NCI-H2196 treated with DMSO at 0.1 percent for 48 hours (cell line): ENCODE measurements around the gene EPM2A.
"Not testable (repeated sequence)": the region's sequence is repeated elsewhere in the genome, so short reads cannot be mapped to it uniquely, and the experiment has no call there.

Experiments
- DNase-seq: peaks from one replicate; lab custom pipeline; 2025; ENCODE audit not compliant: unreplicated experiment; lab: John Stamatoyannopoulos, UW

Gene EPM2A

DNA sequence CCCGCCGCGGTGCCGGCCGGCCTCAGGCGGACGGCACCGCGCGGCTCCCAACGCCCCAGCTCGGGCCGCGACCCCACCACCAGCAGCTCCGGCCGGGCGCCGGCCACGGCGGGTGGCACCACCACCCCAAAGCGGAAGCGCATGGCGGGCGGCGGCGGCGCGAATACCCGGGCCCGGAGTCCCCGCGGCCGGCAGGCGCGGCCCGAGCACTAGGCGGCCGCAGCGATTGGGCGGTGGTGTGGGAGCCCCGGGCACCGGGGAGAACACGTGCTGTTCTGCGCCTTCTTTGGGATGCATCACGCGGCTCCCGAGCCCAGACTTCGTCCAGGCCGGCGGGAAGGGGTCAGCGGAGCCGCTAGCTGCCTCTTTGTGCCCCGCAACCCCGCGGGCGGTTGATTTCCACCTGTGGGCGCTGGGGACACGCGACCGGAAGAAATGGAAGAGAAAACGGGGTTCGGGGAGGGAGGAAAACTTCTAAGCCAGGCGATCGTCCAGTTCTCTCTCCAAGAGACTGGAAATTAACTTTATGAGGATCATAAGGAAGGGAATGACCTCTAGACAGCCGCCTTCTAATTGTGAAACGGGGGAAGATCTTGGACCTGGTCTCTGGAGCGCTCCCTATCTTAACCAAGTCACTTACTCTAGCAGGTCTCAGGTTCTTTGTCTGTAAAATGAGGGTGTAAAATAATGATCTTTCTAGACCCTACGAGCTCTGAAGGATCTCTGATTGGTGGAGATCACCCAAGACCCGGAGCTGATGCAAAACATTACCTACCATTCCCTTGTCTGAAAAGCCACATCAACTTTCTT lies at the start of gene EPM2A:
EPM2A (minus strand) TSS at position 165 of the 810 bp plus-strand sequence; CDS start at position 143, 22 bp downstream.
- DNase-seq = peak; percentile 41

DNA sequence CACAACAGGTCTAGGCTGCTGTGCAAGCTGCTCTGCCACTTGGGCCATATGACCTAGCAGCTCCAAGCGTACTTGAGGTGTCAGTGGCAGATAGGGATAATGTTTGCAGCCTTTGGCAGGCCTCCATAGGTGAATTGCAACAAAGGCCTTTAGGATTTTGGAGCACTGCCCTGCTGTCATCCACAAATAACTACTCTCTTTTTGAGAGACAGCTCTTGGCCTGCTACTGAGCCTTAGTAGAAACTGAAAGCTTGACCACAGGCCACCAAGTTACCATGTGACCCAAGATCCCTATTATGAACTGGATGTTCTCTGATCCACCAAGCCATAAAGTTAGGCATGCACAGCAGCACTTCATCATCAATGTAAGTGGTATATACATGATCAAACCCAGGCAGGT lies 49.4 kb upstream of the EPM2A start:
- no peak for DNase-seq

DNA sequence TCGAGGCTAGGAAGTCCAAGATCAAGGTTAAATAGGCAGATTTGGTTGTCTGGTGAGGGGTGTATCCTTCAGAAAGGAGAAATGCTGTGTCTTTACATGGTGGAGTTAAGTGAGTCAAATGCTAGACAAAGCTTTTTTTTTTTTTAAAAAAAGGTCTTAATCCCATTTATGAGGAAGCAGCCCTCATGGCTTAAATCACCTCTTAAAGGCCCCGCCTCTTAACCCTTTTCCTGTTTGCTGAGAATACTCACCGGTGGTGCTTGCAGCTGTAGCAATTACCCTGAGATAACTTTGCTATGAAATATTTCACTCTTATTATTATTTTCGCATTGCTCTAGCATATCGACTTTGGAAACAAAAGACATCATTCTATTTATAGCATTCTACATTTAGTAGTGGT lies 48.5 kb upstream of the EPM2A start:
- DNase-seq = no peak

DNA sequence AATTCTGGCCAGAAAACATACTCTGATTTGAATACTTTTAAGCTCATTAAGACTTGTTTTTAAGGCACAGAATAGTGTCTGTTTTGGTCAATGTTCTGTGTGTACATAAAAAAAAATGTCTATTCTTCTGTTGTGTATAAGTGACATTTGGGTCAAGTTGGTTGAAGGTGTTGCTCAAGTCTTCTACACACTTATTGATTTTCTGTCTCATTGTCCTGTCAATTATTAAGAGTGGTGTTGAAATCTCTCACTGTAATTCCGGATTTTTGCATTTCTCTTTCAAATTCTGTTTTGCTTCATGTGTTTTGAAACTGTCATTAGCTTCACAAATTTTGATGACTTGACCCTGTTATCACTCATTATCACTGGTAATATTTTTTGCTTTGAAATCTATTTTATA lies 37.5 kb upstream of the EPM2A start:
- no peak for DNase-seq

GRCh38 chr6:145765449-145765848 lies 30.1 kb upstream of the EPM2A start:
- no peak for DNase-seq

GRCh38 chr6:145763742-145764141 lies 28.4 kb upstream of the EPM2A start:
- DNase-seq = no peak

DNA sequence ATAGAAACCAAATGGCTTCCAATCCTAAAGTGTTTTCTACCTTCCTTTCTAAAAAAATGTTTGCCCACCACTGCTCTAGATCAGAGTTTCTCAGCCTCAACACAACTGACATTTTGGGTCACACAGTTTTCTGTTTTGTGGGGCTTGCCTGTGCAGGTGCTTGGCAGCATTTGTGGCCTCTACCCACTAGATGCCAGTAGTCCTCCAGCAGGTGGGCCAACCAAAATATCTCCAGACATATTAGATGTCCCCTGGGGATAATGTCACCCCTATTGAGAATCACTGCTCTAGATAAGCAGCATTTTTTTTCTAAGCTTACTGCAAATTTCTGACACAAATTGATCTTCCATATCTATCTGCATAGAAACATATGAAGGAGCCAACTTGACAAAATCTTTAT lies 26.3 kb upstream of the EPM2A start:
- DNase-seq = no peak

- no peak for DNase-seq
Measured at GRCh38 chr6:145758113-145758512, 22.8 kb upstream of the EPM2A start.

GRCh38 chr6:145756170-145756662 lies 20.9 kb upstream of the EPM2A start:
- no peak for DNase-seq

DNA sequence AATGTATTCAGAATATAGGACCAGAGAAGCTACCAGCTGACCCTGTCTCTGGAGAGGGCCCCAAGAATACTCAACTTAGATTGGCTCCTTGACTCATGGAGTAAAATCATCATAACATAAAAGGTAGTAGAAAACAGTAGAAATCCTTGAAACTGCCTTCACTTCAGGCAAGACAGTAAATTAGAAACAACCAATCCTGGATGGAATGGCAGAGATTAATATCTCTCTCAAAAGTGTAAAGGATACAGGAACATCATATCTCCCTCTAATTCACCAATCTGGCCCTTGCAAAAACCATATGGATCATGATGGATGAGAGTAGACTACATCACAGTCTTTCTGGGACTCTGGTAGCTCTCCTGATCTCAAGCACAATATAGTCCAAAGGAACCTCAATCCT lies 20.4 kb upstream of the EPM2A start:
- DNase-seq = no peak

DNA sequence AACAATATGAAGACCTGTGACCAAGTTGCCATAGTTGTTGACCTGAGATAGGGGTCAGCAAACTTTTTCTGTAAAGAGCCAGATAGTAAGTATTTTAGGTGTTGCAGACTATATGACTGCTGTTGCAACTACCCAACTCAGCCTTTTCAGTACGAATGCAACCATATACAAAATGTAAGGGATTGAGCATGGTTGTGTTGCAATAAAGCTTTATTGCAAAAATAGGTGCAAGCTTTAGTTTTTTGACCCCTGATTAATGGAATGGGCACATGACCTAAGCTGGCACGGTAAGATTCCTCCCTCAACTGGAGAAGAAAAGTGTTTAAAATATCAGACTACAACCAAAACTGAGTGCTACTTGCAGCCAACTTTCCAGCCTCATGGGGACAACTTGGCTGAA lies 17.3 kb upstream of the EPM2A start:
- DNase-seq = no peak

- no peak for DNase-seq
Measured at GRCh38 chr6:145749632-145750031, 14.3 kb upstream of the EPM2A start.

DNA sequence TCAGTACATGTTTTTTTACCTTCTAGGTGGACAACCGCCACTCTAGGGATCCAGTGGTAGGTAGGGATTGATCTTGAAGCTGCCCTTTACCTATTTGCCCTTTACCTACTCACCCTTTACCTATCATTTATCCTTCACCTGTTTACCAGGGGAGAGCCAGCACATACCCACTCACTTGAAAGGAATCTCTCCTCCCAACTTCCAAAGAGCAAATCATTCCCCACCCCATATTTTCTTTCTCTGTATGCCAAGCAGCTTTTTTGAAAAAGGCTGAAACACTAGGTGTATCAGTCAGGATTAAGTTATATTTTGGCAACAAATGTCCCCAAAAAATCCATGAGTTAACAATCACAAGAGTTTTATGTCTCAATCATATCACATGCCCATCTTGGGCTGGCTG lies 10.5 kb upstream of the EPM2A start:
- DNase-seq = no peak

DNA sequence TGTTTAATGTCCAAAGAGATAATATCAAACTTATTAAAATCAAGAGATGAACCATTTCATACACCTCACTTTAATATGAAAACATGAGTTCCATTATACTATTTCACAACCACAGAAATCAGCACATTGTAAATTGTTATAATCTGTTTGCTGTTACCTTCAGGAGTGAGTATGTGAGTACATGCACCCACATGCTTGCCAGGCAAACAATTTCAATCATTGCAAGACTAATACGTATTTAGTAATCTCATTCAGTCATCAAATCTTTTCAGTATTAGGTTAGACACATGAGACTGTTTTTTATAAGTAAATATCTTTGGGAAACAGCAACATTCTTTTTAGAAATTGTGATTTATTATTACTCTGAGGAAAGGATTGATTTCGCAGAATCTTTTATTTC lies 9.3 kb upstream of the EPM2A start:
- no peak for DNase-seq

- DNase-seq = no peak
Measured at GRCh38 chr6:145743332-145743731, 8.0 kb upstream of the EPM2A start.

- not testable (repeated sequence) for DNase-seq
Measured at GRCh38 chr6:145742472-145742871, 7.2 kb upstream of the EPM2A start.

- DNase-seq = not testable (repeated sequence)
Measured at GRCh38 chr6:145739685-145740084, 4.4 kb upstream of the EPM2A start.

GRCh38 chr6:145738265-145738664 lies 2.9 kb upstream of the EPM2A start:
- no peak for DNase-seq

DNA sequence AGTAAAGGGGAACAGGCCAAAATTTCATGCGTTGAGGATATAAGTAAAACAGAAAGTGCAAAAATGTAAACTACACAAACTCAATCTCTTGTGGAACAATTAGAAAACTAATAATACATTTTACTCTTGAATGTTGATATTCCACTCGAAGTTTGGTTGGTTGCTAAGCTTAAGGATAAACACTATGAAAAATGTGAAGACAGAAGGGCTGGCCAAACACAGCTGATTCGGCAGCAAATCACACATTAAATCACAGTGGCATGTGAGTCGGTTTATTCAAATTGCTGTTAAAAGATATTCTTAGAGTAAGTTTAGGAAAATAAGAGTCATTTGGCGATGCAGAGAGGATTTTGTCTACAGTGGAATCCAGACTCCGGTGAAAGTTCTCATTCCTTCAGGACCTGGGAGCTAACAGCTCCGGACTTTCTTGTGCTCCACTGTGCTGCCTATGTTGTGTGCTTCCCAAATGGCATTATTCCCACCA lies 1.4 kb upstream of the EPM2A start:
- DNase-seq = no peak

GRCh38 chr6:145734486-145735355 lies 599 bp downstream of the EPM2A start:
- DNase-seq = peak; percentile 79

DNA sequence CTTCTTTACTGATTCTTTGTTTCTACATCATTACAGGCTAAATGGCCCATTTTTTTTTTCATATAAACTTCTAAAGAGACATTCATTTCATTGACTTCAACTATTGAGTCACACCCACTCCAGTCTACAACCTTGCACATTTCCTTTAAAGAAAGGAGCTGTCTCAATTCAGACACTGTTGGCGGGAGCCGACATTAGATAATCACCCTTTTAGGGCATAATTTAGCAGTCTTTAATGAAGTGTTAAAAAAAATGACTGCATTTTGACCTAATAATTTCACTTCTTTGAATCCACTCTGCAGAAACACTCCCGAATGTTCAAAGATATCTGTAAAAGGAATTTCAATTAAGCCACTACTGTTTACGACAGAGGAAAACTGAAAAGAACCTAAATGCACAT lies 1.5 kb downstream of the EPM2A start:
- no peak for DNase-seq

DNA sequence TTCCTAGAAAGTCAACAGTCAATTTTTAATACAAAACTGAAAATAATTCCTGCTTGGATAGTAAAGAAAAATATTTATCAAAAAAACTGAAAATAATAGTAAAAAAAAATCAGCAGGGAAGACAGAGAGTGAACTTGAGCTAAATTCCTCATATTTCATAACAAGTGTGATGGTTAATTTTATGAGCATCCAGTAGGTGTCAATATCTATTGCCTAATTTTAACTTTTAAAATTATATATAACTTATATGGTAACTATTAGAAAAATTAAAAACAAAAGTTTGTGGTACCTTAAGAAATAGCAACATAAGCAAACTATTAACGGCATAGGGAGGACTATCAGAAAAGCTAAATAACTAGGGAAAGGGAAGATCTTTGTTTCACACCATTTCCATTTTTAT lies 2.1 kb downstream of the EPM2A start:
- DNase-seq = no peak
